ENCODE results near the gene NAT16.

NAT16 gene

DNA sequence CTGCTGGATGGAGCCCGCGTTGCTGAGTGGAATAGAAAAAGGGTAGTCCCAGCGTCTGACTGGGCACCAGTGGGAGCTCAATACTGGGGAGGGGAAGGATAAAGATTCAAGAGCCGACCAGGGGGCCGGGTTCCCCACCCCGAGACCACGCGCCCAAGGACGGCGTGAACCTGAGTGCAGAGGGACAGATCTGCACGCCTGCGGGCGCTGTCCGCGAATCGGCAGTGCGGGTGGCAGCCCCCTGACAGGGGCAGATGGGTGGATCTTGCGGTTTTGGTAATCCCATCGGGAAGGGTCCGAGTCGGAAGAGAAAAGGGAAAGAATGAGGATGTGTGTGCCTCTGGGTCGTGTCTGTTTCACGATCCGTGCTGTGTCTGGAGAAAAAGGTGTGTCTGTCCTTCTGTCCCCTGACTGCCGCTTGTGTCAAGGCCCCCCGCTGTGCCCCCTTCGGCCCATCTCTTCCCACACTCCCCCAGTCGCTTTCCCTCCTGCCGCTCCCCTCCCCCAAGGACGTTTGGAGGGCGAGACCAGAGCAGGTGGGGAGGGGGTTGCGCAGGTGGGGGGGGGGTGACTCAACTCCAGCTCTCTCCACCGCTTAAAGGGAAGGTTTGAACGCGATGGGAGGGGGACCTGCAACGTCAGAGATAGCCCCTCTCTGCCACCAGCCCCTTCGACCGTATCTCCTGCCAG lies 14.0 kb downstream of the NAT16 start:
- Mint-ChIP-seq H3K36me3 (ENCODE audit: low read depth) (no peaks in the 10 kb centered on the region), H3K27me3 (ENCODE audit: low read depth, poor library complexity) (peaks cover 93% of the 10 kb centered on the region), H3K4me3 (peak overlapping the region; percentile 79), H3K4me1 (peaks cover 73% of the 10 kb centered on the region), H3K9me3 (no peaks in the 10 kb centered on the region), H3K27ac (no peak overlapping the region)
- TF ChIP-seq, protein P1, sequence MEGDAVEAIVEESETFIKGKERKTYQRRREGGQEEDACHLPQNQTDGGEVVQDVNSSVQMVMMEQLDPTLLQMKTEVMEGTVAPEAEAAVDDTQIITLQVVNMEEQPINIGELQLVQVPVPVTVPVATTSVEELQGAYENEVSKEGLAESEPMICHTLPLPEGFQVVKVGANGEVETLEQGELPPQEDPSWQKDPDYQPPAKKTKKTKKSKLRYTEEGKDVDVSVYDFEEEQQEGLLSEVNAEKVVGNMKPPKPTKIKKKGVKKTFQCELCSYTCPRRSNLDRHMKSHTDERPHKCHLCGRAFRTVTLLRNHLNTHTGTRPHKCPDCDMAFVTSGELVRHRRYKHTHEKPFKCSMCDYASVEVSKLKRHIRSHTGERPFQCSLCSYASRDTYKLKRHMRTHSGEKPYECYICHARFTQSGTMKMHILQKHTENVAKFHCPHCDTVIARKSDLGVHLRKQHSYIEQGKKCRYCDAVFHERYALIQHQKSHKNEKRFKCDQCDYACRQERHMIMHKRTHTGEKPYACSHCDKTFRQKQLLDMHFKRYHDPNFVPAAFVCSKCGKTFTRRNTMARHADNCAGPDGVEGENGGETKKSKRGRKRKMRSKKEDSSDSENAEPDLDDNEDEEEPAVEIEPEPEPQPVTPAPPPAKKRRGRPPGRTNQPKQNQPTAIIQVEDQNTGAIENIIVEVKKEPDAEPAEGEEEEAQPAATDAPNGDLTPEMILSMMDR (IDR thresholded peaks at IDR 0.05): no peak
- DNase-seq: no peak

DNA sequence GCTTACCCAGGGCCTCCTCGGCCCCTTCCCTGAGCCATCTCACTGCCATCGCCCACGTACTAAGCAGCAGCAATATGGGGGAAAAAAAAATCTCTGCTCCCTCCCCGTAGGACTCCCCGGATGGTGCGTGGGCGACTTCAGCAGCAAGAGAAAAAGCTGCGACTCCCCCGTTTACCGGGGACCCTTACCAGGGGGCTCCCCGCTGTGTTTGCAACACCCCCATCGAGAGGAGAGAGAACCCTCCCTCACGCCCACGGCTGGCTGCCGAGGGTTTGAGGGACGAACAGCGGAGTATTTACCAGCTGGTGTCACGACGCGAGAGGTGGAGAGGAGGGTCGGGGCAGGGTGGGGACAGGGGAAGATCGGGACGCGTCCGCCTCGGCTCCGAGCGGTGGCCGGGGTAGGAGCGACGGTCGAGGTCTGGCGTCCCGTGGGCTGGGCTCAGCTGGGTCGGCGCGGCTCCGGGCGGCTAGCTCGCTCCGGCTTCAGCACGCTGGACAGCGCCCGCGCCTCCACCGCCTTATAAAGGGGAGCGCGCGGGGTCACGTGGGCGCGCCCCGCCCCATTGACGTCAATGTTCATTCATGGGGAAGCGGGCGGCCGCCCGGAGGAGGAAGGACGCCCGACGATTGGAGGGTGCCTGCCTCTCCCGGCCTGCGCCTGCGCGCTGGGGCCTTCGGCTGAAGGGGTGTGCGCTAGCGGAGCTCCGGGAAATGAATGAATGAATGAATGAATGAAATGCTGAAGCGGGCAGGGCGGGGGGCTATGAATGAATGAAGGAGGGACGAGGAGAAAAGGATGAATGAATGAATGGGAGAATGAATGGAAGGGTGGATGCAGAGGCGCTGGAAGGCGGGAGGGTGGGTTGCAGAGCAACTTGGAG lies 14.8 kb downstream of the NAT16 start, which contains the start of gene VGF:
TSS of gene VGF (minus strand) at position 495 of the 883 bp plus-strand sequence. CDS start 726 bp downstream, outside the sequence.
- Mint-ChIP-seq H3K36me3 (ENCODE audit: low read depth) (peaks cover under 1% of the 10 kb centered on the region), H3K9me3 (no peaks in the 10 kb centered on the region), H3K27me3 (ENCODE audit: low read depth, poor library complexity) (peaks cover 92% of the 10 kb centered on the region), H3K4me3 (peak within 1 kb of the TSS; percentile 79), H3K4me1 (peaks cover 73% of the 10 kb centered on the region), H3K27ac (no peak within 1 kb of the TSS)
- TF ChIP-seq, protein P1 (IDR thresholded peaks at IDR 0.05): no peak
- DNase-seq: peak; percentile 98

DNA sequence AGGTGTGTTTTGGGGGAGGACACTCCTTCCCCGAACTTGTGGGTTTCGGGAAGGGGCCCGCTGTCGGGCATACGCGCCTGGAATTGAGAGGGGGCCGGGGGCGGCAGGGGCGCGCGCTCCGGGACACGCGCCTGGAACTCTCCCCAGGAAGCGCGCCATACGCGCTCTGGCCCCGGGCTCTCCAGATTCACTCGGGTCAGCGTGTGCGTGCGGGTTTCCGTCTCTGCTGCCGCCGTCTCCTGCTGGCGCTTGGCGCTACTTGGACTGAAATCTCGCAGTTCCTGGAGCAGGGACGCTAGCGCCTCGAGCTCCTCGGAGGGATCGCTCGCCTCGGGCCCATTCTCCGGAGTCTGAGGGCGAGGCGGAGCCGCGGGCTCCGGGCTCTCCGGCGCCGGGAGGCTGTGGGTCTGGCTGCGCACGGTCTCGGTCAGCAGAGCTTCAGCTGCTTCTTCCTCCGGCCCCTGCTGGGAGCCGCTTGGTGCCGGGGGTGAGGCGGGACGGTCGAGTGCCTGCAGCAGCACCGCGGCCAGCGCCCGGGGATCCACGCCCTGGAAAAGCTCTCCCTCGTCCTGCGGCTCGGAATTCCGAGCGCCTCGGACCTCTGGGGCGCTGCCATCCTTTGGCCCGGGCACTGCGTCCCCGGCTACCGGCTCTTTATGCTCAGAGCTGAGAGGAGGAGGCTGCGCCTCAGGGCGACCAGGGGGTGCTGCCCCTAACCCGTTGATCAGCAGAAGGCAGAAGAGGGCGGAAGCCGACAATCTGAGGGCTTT lies 15.8 kb downstream of the NAT16 start:
- Mint-ChIP-seq H3K4me3 (peak overlapping the region; percentile 56), H3K4me1 (peaks cover 76% of the 10 kb centered on the region), H3K36me3 (ENCODE audit: low read depth) (peaks cover 10% of the 10 kb centered on the region), H3K9me3 (no peaks in the 10 kb centered on the region), H3K27me3 (ENCODE audit: low read depth, poor library complexity) (peaks cover 85% of the 10 kb centered on the region), H3K27ac (no peak overlapping the region)
- DNase-seq: peak; percentile 85
- TF ChIP-seq, protein P1 (IDR thresholded peaks at IDR 0.05): no peak

DNA sequence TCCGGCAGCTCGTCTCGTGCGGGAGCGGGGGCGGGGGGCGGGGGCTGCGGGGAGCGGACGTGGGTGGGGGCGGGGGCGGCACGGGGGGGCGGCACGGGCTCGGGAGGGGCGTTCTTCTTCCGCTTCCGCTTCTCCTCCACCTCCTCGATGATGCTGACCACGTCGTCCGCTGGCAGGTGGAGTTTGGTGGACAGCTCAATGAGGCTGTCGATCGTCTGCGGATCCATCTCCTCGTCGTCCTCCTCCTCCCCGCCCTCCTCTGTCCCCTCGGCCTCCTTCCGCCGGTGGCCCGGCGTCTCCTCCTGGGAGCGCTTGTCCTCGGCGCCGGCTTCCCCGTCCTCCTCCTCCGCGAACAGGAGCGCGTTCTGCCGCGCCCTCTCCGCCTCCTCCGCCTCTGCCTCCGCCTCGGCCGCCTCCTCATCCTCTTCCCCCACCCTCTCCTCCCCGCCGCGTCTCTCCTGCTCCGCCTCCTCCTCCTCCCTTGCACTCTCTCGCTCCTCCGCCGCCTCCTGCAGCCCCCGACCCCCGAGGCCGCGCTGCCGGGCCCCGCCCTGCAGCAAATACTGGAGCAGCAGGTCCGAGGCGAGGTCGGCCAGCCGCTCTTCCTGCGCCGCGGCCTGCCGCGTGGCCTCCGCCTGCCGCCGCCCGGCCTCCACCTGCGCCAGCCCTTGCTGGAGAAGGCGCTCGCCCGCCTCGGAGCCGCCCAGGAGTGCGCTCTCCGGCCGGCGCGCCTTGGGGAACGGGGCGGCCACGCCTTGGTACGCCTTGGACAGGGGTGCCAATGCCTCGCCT lies 16.6 kb downstream of the NAT16 start:
- Mint-ChIP-seq H3K4me3 (peak overlapping the region; percentile 70), H3K27ac (no peak overlapping the region), H3K9me3 (no peaks in the 10 kb centered on the region), H3K27me3 (ENCODE audit: low read depth, poor library complexity) (peaks cover 78% of the 10 kb centered on the region), H3K4me1 (peaks cover 71% of the 10 kb centered on the region), H3K36me3 (ENCODE audit: low read depth) (peaks cover 18% of the 10 kb centered on the region)
- no peak for DNase-seq
- TF ChIP-seq, protein P1 (IDR thresholded peaks at IDR 0.05): no peak

DNA sequence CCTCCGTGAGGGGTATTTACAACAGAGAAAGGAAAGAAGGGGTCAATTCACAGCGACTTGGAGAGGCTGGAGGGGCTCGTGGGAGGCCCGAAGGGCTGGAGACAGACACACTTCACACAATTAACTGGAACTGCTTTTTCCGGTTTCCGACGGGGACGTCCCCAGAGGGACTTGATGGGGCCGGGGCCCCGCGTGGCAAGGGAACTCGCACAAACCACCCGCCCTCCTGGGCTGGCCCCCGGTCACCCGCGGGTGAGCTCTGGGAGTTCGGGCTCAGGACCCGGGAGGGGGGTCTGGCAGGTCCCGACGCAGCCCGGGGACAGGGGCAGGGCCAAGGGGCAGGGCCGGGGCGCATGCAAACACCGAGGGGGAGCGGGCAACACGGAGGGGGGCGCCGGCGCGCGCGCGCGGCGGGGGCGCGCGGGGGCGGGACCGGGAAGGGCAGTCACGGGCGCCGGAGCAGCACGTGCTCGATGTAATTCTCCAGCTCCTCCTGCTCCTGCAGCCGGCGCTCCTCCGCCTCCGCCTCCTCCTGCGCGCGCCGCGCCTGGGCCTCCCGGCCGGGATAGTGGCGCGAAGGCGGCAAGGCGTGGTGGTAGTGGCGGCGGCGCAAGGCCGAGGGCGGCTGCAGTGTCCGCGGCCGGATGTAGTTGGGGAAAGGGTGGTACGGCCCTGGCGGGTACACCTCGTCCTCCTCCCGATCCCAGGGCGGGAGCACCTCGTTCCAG lies 17.4 kb downstream of the NAT16 start:
- no peak overlapping the region for H3K27ac Mint-ChIP-seq
- peaks cover 22% of the 10 kb centered on the region for H3K36me3 Mint-ChIP-seq (ENCODE audit: low read depth)
- H3K4me1 Mint-ChIP-seq: peaks cover 64% of the 10 kb centered on the region
- DNase-seq: peak; percentile 72
- H3K9me3 Mint-ChIP-seq: no peaks in the 10 kb centered on the region
- TF ChIP-seq, protein P1 (IDR thresholded peaks at IDR 0.05): no peak
- H3K27me3 Mint-ChIP-seq (ENCODE audit: low read depth, poor library complexity): peaks cover 74% of the 10 kb centered on the region
- peak overlapping the region; percentile 81 for H3K4me3 Mint-ChIP-seq
